Measurements from ENCODE around the gene UBAC2. TPM values are rescaled to one million over a fixed set of nuclear protein-coding genes. Genes with fewer than 3 reads are reported as not detected.

The UBAC2 gene
- total and polyA plus RNA-seq, 2 experiments from 2014 or later = 78.2 to 83.1 TPM

GRCh38 chr13:99379856-99380801, 179.5 kb downstream of the UBAC2 start:
- Histone ChIP-seq H3K4me2 (no peak overlapping the region), H3K4me1 (ENCODE audit: insufficient read depth) (no peaks in the 10 kb centered on the region), H3K27me3 (no peaks in the 10 kb centered on the region), H4K20me1 (ENCODE audit: insufficient read depth, poor library complexity, severe bottlenecking) (no peaks in the 10 kb centered on the region), H3K9me3 (ENCODE audit: low read depth) (no peaks in the 10 kb centered on the region), H3K9me2 (replicated peaks; ENCODE audit: insufficient read depth) (no peaks in the 10 kb centered on the region), H3K79me2 (no peaks in the 10 kb centered on the region), H3K36me3 (replicated peaks; ENCODE audit: insufficient read depth, low read depth) (no peaks in the 10 kb centered on the region), H3K4me3 (no peak overlapping the region), H3K27ac (no peak overlapping the region), H2AFZ (no peak overlapping the region)
- no peak for DNase-seq (ENCODE audit: low spot score)
- WGBS (ENCODE audit: low lambda C conversion rate, missing lambda C conversion rate) = 92% methylated on average over 16 of the region's 16 CpGs
- TF ChIP-seq EZH2phosphoT487 (IDR thresholded peaks at IDR 0.05; ENCODE audit: low read depth, severe bottlenecking, unreplicated experiment) = no peak
- no peak for TF ChIP-seq CTCF (IDR thresholded peaks at IDR 0.05; ENCODE audit: poor library complexity)
- TF ChIP-seq EZH2 (IDR thresholded peaks at IDR 0.05; ENCODE audit: borderline replicate concordance) = no peak

- Histone ChIP-seq H2AFZ (no peak overlapping the region), H3K36me3 (replicated peaks; ENCODE audit: insufficient read depth, low read depth) (no peaks in the 10 kb centered on the region)
- WGBS (ENCODE audit: low lambda C conversion rate, missing lambda C conversion rate) = 97% methylated on average over 15 of the region's 15 CpGs
These were observed 180.4 kb downstream of the UBAC2 start for GRCh38 chr13:99380921-99381645.

GRCh38 chr13:99381766-99382165, 181.1 kb downstream of the UBAC2 start:
- no peak for DNase-seq (ENCODE audit: low spot score)
- Histone ChIP-seq H3K27ac (no peak overlapping the region), H3K36me3 (replicated peaks; ENCODE audit: insufficient read depth, low read depth) (no peaks in the 10 kb centered on the region)

More at GRCh38 chr13:99380921-99381645, 180.4 kb downstream of the UBAC2 start:
- Histone ChIP-seq H3K4me2 (no peak overlapping the region), H3K9me3 (ENCODE audit: low read depth) (no peaks in the 10 kb centered on the region), H3K9me2 (replicated peaks; ENCODE audit: insufficient read depth) (no peaks in the 10 kb centered on the region), H3K79me2 (no peaks in the 10 kb centered on the region), H3K27ac (no peak overlapping the region), H3K27me3 (no peaks in the 10 kb centered on the region), H4K20me1 (ENCODE audit: insufficient read depth, poor library complexity, severe bottlenecking) (no peaks in the 10 kb centered on the region), H3K4me3 (no peak overlapping the region), H3K4me1 (ENCODE audit: insufficient read depth) (no peaks in the 10 kb centered on the region)
- no peak for DNase-seq (ENCODE audit: low spot score)
- TF ChIP-seq CTCF (IDR thresholded peaks at IDR 0.05; ENCODE audit: poor library complexity) = no peak
- TF ChIP-seq EZH2 (IDR thresholded peaks at IDR 0.05; ENCODE audit: borderline replicate concordance) = no peak
- TF ChIP-seq EZH2phosphoT487 (IDR thresholded peaks at IDR 0.05; ENCODE audit: low read depth, severe bottlenecking, unreplicated experiment) = no peak

More at GRCh38 chr13:99381766-99382165, 181.1 kb downstream of the UBAC2 start:
- Histone ChIP-seq H3K4me1 (ENCODE audit: insufficient read depth) (no peaks in the 10 kb centered on the region), H3K79me2 (no peaks in the 10 kb centered on the region), H3K9me2 (replicated peaks; ENCODE audit: insufficient read depth) (no peaks in the 10 kb centered on the region), H3K9me3 (ENCODE audit: low read depth) (no peaks in the 10 kb centered on the region), H3K4me2 (no peak overlapping the region), H4K20me1 (ENCODE audit: insufficient read depth, poor library complexity, severe bottlenecking) (no peaks in the 10 kb centered on the region), H3K27me3 (no peaks in the 10 kb centered on the region), H3K4me3 (no peak overlapping the region), H2AFZ (no peak overlapping the region)
- TF ChIP-seq CTCF (IDR thresholded peaks at IDR 0.05; ENCODE audit: poor library complexity) (no peak), EZH2phosphoT487 (IDR thresholded peaks at IDR 0.05; ENCODE audit: low read depth, severe bottlenecking, unreplicated experiment) (no peak), EZH2 (IDR thresholded peaks at IDR 0.05; ENCODE audit: borderline replicate concordance) (no peak)
- WGBS (ENCODE audit: low lambda C conversion rate, missing lambda C conversion rate) = 92% methylated on average over 2 of the region's 2 CpGs

Data from hepatocyte (in vitro differentiated cells).